Left hindlimb (tissue), 1 donor: ENCODE measurements around the gene CDCA3.
"Not testable (repeated sequence)": the region's sequence is repeated elsewhere in the genome, so short reads cannot be mapped to it uniquely, and the experiment has no call there.

Source experiments
- DNase-seq: peaks from one replicate; pipeline ENCODE4 v3.0.0-alpha.2; 2018

CDCA3 gene

DNA sequence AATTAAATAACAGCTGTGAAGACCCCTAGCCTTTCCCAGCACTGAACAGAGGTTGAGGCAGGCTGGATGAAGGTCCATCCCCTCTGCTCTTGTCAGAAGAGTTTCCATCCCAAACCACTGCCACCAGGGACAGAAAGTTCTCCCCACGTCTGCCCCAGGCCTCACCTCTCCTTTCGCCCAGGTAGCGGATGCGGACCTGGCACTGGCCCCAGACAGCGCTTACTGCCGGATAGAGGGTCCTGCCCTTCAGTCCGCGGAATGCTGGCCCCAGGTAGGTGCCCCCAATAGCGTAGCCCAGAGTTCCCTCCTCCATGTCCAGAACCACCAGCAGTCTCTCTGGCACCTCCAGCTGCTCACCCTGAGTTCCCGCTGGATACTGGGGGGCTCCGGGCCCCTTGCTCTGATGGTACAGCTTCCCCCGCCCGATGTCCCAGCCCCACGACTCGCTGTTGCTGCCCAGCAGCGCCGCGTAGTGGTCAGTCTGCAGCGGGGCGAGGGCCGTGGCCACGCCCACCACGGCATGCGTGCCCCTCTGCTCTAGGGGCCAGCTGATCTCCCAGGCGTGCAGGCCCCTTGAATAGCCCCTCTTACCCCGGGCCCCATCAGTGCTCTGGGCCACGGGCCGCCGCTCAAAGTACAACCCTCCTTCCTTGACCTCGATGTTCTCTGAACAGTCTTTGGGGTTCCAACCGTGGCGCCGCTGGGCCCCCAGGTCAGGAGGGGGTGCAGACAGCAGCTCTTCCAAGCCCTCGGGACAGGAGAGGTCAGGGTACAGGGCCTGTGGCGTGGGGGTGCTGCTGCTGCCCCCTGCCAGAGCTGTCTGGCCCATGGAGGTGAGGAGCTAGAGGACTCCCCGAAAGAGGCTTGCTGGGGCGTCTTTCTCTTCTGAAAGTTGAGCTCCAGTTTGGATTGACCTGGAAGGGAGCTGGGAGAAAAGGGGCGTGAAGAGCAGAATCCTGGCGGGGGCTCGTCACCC is 21.3 kb upstream of the CDCA3 start:
- peak; percentile 89 for DNase-seq

DNA sequence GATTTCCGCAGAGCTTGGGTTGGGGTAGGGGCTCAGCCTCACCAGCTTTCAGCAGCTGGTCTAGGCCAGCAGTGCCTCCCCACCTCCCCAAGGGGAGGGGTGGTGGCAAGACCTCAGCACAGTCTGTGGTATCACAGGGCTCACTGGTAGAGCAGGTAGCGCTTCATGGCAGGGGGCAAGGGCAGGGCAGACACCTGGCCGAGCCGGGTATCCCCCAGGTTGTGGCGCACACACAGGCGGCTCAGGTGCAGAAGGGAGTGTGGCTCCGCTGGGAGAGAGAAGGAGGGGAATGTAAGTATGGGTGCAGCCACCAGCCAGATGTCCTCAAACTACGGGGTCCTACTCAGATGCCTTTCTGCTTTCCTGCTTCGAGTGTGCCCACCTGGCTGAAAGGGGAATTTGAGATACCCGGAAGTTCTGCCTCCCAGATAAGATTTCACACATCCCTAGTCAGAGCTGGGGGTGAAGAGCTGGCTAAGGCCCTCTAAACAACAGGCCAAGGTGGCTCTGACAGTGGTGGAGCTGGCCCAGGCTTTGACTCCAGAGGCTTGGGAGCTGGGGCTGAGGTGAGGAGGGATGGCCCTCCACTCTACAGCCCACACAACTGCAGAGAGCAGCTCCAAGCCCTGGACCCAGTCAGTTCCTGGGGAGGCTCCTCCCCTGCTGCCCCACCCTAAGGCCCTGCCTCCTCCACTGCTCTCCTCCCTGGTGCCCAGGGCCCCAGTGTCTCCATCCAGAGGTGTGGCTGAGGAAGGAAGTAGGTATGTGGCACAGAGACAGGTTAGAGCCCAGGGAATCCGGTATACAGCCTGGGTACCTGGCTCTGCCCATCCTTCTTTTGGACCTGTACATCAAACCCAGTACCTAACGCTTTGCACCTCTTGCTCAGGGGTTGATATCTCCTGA is 20.2 kb upstream of the CDCA3 start:
- no peak for DNase-seq

DNA sequence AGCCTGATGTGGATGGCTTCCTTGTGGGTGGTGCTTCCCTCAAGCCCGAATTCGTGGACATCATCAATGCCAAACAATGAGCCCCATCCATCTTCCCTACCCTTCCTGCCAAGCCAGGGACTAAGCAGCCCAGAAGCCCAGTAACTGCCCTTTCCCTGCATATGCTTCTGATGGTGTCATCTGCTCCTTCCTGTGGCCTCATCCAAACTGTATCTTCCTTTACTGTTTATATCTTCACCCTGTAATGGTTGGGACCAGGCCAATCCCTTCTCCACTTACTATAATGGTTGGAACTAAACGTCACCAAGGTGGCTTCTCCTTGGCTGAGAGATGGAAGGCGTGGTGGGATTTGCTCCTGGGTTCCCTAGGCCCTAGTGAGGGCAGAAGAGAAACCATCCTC is 19.2 kb upstream of the CDCA3 start:
- DNase-seq: not testable (repeated sequence)

- peak; percentile 83 for DNase-seq
Observed at GRCh38 chr12:6869049-6870021, 18.2 kb upstream of the CDCA3 start.

- DNase-seq: no peak
Observed at GRCh38 chr12:6868211-6869048, 17.3 kb upstream of the CDCA3 start.

DNA sequence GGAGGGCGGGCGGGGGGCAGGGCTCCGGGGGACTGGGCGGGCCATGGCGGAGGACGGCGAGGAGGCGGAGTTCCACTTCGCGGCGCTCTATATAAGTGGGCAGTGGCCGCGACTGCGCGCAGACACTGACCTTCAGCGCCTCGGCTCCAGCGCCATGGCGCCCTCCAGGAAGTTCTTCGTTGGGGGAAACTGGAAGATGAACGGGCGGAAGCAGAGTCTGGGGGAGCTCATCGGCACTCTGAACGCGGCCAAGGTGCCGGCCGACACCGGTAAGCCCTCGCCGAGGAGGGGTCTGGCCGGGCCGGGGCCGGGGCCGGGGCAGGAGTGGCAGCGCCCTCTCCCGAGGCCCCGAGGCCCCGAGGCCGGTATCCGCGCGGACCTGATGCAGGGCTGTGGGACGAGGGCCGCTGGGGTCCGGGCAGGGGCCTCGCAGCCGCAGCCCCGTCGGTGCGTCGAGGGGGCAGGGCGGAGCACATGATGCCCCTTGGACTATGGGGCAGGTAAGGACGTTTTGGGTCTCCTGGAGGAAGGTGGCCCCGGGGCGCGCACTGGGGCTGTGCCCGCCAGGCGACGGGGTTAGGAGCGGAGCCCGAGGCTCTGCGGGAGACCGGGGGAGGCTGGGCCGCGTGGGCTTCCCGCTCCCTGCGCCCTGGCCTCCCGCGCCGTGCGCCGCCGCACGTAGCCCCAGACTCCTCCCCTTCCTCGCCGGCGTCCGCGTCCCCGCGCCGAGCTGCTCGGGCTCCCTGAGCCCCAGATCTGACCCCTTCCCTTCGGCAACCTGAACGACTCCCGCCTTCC is 16.5 kb upstream of the CDCA3 start, which contains the start of gene TPI1:
TPI1 (plus strand) TSS at position 119 of the 798 bp plus-strand sequence; CDS start at position 155, 36 bp downstream.
- DNase-seq: peak; percentile 92

DNA sequence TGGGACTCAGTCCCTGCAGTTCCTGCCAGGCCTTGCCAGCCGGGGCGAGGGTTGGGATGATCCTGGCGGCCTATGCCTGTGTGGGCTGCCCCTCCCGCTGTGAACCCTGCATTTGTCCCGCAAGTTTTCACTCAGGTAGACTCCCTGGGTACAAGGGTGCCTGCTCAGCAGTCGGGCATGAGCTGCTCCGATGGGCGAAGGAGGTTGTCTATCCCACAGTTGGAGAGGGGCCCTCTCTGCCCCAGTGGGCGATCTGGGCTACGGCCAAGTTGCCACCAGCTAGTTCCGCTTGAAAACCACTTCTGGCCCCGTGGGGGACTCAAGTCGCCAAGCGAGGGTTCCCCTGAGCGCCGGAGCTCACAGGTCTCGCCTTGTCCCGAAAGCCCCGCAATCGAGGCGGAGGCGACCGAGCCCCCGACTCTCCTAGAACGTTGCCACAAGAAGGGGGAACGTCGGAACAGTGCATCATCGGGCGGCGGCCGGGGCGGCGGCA is 15.9 kb upstream of the CDCA3 start:
- DNase-seq: no peak

- DNase-seq: peak; percentile 47
Observed at GRCh38 chr12:6866163-6866919, 15.3 kb upstream of the CDCA3 start.

GRCh38 chr12:6865307-6865706 is 14.2 kb upstream of the CDCA3 start:
- DNase-seq: not testable (repeated sequence)

DNA sequence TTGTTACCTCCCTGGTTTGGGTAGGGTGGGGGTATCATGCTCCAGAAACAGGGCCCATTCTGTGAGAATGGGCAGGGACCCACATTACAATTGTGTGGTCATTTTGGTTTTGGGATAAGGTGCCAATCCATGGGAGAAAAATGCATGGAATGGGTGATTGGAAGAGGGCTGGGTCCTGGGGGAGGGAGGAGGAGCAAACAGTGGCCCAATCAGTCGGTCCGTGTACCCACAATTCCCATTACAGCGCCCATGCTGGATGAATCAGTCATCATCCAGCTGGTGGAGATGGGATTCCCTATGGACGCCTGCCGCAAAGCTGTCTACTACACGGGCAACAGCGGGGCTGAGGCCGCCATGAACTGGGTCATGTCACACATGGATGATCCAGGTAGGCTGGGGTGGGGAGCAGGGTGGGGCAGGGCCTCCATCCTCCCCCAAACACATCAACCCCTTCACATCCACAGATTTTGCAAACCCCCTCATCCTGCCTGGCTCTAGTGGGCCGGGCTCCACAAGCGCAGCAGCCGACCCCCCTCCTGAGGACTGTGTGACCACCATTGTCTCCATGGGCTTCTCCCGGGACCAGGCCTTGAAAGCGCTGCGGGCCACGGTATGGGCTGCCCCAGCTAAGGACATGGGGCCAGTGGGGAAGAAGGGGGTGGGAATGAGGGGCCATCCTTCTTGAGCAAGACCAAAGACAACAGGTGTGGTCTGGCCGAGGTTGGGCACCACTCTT is 12.7 kb upstream of the CDCA3 start:
- no peak for DNase-seq

- DNase-seq: no peak
Observed at GRCh38 chr12:6863033-6863432, 11.9 kb upstream of the CDCA3 start.

DNA sequence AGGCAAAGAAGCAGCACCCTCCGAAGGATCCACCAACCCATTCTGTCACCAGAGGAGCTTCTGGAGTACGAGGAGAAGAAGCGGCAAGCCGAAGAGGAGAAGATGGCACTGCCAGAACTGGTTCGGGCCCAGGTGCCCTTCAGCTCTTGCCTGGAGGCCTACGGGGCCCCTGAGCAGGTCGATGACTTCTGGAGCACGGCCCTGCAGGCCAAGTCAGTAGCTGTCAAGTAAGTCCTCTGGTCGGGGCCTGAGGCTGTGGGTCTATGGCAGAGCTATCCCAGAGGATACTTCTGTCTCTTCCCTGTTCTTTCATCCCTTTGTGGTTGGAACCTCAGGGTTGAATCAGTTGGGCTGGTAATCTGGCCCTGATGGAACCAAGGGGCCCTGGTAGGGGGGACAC is 10.3 kb upstream of the CDCA3 start:
- DNase-seq: no peak

GRCh38 chr12:6860942-6861341 is 9.9 kb upstream of the CDCA3 start:
- no peak for DNase-seq

- no peak for DNase-seq
Observed at GRCh38 chr12:6860116-6860515, 9.0 kb upstream of the CDCA3 start.

DNA sequence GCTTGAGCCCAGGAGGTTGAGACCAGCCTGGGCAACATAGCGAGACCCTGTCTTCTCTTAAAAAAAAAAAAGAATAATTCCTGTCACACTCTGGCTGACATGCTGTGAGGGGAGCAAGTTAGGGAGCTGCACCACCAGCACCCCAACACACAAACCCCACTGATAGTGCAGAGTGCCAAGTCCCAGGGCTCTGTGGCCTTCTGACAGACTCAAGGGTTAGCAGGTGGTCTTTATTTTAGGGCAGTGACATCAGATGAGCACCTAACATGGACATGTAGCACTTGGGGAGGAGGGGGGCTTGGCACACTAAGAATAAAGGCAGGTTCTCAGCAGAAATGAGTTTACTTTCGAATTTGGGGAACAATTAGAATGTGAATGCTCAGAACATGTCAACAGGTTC is 7.7 kb upstream of the CDCA3 start:
- no peak for DNase-seq

- DNase-seq: no peak
Observed at GRCh38 chr12:6855322-6855721, 4.2 kb upstream of the CDCA3 start.

- DNase-seq: no peak
Observed at GRCh38 chr12:6854036-6854435, 3.0 kb upstream of the CDCA3 start.

DNA sequence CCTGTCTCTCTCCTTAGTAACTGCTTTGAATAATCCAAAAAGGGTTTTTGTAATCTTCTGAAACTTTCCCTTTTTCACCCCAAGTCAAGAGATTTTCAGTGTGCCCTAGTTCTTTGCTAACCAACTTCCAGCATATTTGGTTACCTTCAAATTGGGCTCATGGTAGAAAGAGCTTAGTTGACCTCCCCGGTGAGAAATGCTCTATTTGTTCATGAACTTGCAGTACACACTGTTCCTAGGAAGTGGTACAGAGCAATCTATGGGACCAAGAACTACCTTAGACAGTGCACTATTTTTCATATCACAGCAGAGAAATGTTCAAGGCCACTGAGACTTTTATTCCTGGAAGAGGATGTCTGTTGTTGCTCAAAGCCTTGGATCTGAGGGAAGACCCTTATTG is 2.5 kb upstream of the CDCA3 start:
- no peak for DNase-seq
